GM19025 (cell line): ENCODE data around the gene ARID1B.

ENCODE experiments used
- ATAC-seq: cut with Tn5 transposase; IDR thresholded peaks from one replicate; pipeline ENCODE4 v1.9.1; 2021; ENCODE audit warnings: mild to moderate bottlenecking, low read depth, moderate library complexity; ENCODE audit not compliant: unreplicated experiment

ARID1B gene

GRCh38 chr6:156875062-156875461, 97.9 kb downstream of the ARID1B start:
- no peak for ATAC-seq

GRCh38 chr6:156876302-156876701, 99.1 kb downstream of the ARID1B start:
- ATAC-seq, result no peak

GRCh38 chr6:156877126-156877863, 100.1 kb downstream of the ARID1B start:
- ATAC-seq, result no peak

- ATAC-seq, result no peak
Measured at GRCh38 chr6:156878681-156879080, 101.5 kb downstream of the ARID1B start.

- no peak for ATAC-seq
Measured at GRCh38 chr6:156879186-156879585, 102.0 kb downstream of the ARID1B start.

DNA sequence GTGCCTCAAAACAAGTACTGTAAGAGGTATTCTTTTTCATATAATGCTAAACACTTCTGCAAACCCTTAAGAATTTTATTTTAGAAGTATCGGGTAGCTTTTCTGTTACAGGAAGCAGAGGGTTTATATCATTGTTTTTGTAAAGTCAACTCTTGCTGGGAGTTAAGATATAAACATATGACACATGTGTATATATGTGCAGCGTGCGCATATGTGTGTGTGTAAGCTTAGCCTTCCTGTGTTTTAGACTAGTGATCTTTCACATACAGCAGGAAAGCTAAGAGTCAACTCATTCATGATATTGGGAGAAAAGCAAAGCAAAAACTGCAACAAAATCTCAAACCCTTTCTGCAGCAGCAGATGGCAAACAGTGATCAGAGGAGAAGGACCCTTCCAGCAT, 102.4 kb downstream of the ARID1B start:
- no peak for ATAC-seq

DNA sequence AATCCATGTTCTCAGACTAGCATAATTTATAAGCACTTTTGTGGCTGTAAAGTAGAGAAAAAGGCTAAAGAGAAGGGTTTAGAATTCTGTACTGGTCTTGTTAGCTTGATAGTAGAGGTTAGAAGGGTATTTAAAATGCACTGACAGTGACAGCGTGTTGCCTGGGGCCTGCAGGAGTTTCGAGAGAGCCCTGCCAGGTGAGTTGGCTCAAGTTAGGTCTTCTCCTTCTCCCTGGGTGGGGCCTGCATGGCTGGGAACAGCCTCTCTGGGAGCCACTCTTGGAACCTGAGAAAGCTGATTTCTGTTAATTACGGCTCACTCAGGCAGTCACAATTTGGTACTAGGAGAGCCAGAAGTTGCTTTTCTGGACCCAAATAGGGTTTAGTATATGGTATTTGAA, 103.7 kb downstream of the ARID1B start:
- ATAC-seq, result no peak

- no peak for ATAC-seq
Measured at GRCh38 chr6:156881687-156882629, 104.8 kb downstream of the ARID1B start.

DNA sequence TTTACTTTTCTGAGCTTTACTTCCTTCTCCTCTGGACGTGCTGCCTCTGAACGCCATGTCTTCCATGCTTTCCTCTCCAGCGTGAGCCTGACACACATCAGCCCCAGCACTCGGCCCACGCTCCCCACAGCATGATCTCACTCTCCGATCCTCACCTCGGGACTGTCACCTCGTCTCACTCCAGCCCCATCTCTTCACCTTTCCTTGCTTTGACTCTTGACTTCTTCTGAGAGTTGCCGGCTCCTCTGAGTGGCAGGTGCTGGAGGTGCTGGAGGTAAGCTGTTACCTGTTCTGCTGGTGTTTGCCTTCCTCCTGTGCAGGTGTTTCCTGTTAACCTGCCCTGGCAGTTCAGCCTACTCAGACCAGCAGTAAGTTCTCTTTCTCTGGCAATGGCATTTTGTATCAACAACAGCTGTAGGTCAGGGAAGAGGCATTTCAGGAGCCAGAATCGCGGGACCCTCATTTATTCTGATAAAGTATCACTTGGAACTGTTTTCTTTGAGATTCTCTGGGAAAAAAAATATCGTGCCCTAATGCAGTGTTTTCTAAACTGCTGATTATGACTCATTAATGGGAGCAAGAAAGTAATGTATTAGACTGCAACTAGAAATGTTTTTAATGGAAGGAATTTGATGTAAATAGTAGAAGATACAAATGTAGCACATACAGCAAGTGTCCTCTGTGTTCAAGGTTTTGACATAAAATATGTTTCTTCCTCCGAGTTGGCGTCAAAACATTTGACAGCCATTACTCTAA, 106.5 kb downstream of the ARID1B start:
- no peak for ATAC-seq

DNA sequence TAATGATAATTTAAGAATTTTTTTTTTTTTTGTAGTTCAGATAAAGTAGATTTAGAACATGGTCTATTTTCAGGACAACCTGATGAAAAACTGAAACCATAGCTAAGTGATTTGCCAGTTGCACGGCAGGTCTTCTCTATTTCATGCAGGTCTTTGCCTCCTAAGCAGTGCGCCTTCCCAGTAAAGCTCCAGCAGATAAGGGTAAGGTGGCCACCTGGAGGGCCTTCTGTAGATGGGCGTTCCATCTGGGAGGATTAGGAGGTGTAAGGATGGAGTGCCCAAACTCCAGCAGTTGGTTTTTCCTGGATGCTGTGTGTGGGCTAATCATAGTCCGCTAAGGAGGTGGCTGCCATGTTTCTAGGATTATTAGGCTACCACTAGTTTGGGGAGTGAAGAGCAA, 107.1 kb downstream of the ARID1B start:
- ATAC-seq, result no peak

GRCh38 chr6:156885562-156885961, 108.4 kb downstream of the ARID1B start:
- ATAC-seq, result no peak

- ATAC-seq, result peak; percentile 87
Measured at GRCh38 chr6:156886409-156886808, 109.2 kb downstream of the ARID1B start.

- no peak for ATAC-seq
Measured at GRCh38 chr6:156887623-156888269, 110.6 kb downstream of the ARID1B start.

DNA sequence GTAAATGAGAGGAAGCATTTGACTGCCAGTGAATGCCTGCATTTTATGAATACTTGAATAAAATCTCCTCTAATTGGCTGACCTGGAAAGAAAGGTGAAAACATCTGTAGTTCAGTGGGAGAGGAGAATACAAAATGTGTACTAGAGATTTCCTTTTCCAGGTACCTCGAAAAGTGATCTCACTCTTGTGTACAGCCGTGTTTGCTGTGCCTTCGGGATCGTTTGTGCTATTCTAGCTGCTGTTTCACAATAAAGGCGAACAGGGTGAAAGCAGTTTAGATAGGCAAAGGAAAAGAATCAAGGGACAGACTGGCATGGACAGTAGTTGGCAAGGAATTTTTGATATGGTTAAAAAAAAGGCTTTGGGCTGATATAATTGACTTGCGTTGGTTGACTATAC, 112.3 kb downstream of the ARID1B start:
- no peak for ATAC-seq

GRCh38 chr6:156889986-156890385, 112.8 kb downstream of the ARID1B start:
- ATAC-seq, result no peak

GRCh38 chr6:156890627-156891314, 113.6 kb downstream of the ARID1B start:
- no peak for ATAC-seq

DNA sequence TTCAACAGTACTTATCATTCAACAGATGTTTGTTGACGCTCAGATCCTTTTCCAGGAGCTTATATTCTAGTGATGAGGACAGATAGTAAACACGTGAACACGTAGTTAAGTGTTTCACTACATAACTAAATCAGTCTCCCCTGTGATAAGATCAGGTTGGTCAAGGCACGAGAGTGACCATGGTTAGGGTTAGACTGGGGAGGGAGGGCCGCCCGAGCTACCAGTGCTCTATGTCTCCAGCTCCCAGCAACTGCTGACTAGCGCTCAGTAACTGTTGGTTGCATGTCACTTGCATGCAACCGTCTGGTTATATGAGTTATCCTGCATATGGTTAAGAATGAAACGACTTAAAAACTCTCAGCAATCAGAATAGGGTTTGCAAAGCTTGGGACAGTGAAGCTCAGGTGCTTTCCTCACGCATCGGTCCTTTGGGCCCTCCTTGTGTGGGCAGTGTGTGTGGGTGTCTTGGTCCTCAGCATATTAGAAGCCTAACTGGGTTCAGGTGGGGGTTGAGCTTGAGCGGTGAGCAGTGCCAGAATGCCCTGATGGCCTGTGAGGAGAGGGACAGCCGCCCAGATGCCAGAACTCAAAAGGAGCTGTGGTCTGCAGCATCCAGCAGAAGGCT, 120.8 kb downstream of the ARID1B start:
- no peak for ATAC-seq

DNA sequence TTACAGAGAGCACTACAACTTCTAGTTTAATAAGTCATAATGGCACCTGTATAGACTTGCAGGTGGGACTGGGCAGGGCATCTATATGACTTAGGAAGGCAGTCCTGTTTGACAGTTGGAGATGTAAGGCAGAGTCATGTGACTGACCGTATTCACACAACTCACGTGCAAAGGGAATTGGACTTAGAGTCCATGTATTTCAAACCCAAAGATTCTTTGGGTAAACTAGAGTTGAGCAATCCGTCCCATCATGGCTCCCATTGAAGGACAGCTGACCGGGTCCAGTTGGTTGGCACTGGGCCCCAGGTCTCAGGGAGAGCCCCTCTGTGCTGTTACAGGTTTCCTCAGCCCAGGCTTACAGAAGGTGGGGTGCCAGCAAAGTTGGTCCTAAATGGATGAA, 121.9 kb downstream of the ARID1B start:
- no peak for ATAC-seq

DNA sequence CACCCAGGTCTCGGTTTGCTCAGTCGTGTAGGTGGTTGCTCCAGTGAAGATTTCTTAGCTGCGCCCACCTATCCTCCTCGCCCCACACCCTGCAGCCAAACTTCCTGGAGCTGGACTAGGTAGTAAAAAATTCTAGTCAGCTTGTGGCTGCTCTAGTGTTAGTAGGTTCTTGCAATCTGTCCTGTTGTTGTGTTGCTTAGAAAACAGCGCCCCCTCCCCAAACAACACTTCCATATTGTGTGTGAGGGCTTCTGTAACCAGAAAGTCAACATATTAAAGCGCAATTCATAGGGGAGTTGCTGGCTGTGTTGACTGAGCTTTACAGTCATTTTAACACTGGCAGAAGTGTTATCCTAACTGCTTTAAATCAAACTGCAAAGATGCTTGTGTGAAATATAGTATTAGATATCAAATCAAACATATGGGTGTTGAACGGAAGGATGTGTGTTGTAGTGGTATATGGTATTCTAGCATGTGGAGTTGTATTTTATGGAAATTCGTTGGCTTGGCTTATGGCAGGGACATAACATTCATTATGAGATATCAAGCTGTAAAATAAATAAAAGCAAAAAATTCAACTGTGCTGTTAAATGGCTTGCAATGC, 122.5 kb downstream of the ARID1B start:
- no peak for ATAC-seq
